K562 (cell line): ENCODE data around the gene HKDC1. TPM values are rescaled to one million over a fixed set of nuclear protein-coding genes. Genes with fewer than 3 reads are reported as not detected.

Experiments used
- ATAC-seq: fragments of 200-7000 bp; cut with Tn5 transposase; 3 replicates; pipeline ENCODE4 v1.9.1; 2020; ENCODE audit warnings: moderate library complexity
- BruUV-seq: library from RNA; stranded (reverse); fragments of 400-500 nt; replicated peaks from 2 replicates; lab custom pipeline; 2021; lab: Mats Ljungman, UMichigan
- CTCF ChIA-PET: fragments of 300-600 bp; formaldehyde crosslinking; extraction: SDS; loops from one replicate; lab custom pipeline; 2021; ENCODE audit warnings: low intra/inter-chr PET ratio; lab: Yijun Ruan, JAX
- POLR2A ChIA-PET: fragments of 300-600, 350-650 bp; sonication (Branson Sonifier 250); formaldehyde crosslinking; extraction: SDS; loops from one replicate; lab custom pipeline; 2021; ENCODE audit warnings: antibody characterized with exemption, inconsistent platforms; lab: Yijun Ruan, JAX
- DNase-seq, 4 experiments: peaks; one replicate each; pipeline versions ENCODE4 v3.0.0 to v3.0.0-alpha.2; 2011 to 2018; ENCODE audit warnings: low spot score in 3 of 4, mixed read lengths in 3 of 4; ENCODE audit errors: extremely low read depth in 1 of 4
- FAIRE-seq: peaks from 2 replicates; lab custom pipeline; 2011; peaks lifted over from hg19 to GRCh38; lab: Jason Lieb, UNC
- H2AFZ ChIP-seq: 2 replicates; pipeline ENCODE4 v1.6.0; 2011; ENCODE audit warnings: low read depth, low read length, control low read depth, inconsistent platforms
- H3K27ac ChIP-seq: fragments of 200-600 bp; 3 replicates; pipeline ENCODE4 v1.8.0; 2011; ENCODE audit warnings: low read depth, mild to moderate bottlenecking, control low read depth, inconsistent platforms, low read length, moderate library complexity, mixed read lengths; ENCODE audit errors: extremely low read depth
- H3K27me3 ChIP-seq, 2 experiments: fragments of 300-600 bp in 1 of 2; 2 replicates in 1 of 2; 3 replicates in 1 of 2; pipeline versions ENCODE4 v1.6.0 to v1.8.0; 2011; ENCODE audit warnings: inconsistent platforms in 2 of 2, low read length in 2 of 2, mild to moderate bottlenecking in 1 of 2, mixed read lengths in 1 of 2, moderate library complexity in 1 of 2; ENCODE audit not compliant: control insufficient read depth in 2 of 2, insufficient read depth in 2 of 2
- H3K36me3 ChIP-seq: fragments of 300-600 bp; 3 replicates; pipeline ENCODE4 v1.8.0; 2011; ENCODE audit warnings: mild to moderate bottlenecking, low read length, inconsistent platforms; ENCODE audit not compliant: control insufficient read depth, insufficient read depth
- H3K4me1 ChIP-seq, 2 experiments: fragments of 200-600 bp in 1 of 2; replicated peaks in 1 of 2; 2 replicates in 1 of 2; 3 replicates in 1 of 2; pipeline versions ENCODE4 v1.5.1 to v1.8.0; 2011; ENCODE audit warnings: inconsistent platforms in 2 of 2, low read length in 2 of 2, mild to moderate bottlenecking in 1 of 2, mixed read lengths in 1 of 2, moderate library complexity in 1 of 2; ENCODE audit not compliant: control insufficient read depth in 2 of 2, insufficient read depth in 2 of 2
- H3K4me2 ChIP-seq: 2 replicates; pipeline ENCODE4 v1.6.1; 2011; ENCODE audit warnings: low read length, control low read depth, inconsistent platforms, mixed read lengths; ENCODE audit not compliant: insufficient read depth
- H3K4me3 ChIP-seq: fragments of 200-600 bp; sonication (generic), shearing (Covaris generic); 2 replicates; pipeline ENCODE4 v1.5.1; 2016; ENCODE audit warnings: control low read depth, inconsistent platforms
- H3K79me2 ChIP-seq: fragments of 200-600 bp; 3 replicates; pipeline ENCODE4 v1.8.0; 2011; ENCODE audit warnings: low read length, inconsistent platforms; ENCODE audit not compliant: control insufficient read depth, insufficient read depth
- H3K9ac ChIP-seq, 2 experiments: 2 replicates each; pipeline versions ENCODE4 v1.6.0 to v1.6.1; 2011; ENCODE audit warnings: low read depth in 2 of 2, low read length in 2 of 2, control low read depth in 1 of 2, inconsistent platforms in 1 of 2, mild to moderate bottlenecking in 1 of 2, mixed read lengths in 1 of 2; ENCODE audit not compliant: insufficient read depth in 1 of 2
- H3K9me1 ChIP-seq: one replicate; pipeline ENCODE4 v1.6.0; 2011; ENCODE audit warnings: inconsistent platforms, mild to moderate bottlenecking, low read length, moderate library complexity; ENCODE audit not compliant: control insufficient read depth, insufficient read depth
- H3K9me3 ChIP-seq: replicated peaks from 2 replicates; pipeline ENCODE4 v1.5.1; 2011; ENCODE audit warnings: low read depth, low read length, inconsistent platforms; ENCODE audit not compliant: control insufficient read depth, insufficient read depth
- H4K20me1 ChIP-seq: replicated peaks from 2 replicates; pipeline ENCODE4 v1.6.1; 2011; ENCODE audit warnings: low read length, inconsistent platforms, mixed read lengths; ENCODE audit not compliant: control insufficient read depth, insufficient read depth
- CEBPG ChIP-seq, 3 experiments: fragments of 200-800 bp in 1 of 3; sonication (Bioruptor generic) in 1 of 3; sonication (generic) in 1 of 3; formaldehyde crosslinking in 1 of 3; IDR thresholded peaks in 2 of 3; conservative IDR thresholded peaks in 1 of 3; 2 replicates each; pipeline versions ENCODE4 v1.6.1 to v1.8.0; 2016 to 2022; ENCODE audit warnings: missing compliant biosample characterization in 2 of 3, missing genetic modification characterization in 2 of 3, mild to moderate bottlenecking in 1 of 3, missing genetic modification reagents in 1 of 3
- OTX1 ChIP-seq: fragments of 450-650 bp; formaldehyde crosslinking; IDR thresholded peaks from 2 replicates; pipeline ENCODE4 v1.4.0; 2022; ENCODE audit warnings: mild to moderate bottlenecking
- POLR2AphosphoS5 ChIP-seq: IDR thresholded peaks from 2 replicates; pipeline ENCODE4 v1.6.1; 2011; ENCODE audit warnings: mild to moderate bottlenecking, low read depth, low read length, moderate library complexity; ENCODE audit not compliant: control insufficient read depth, insufficient read depth
- THRB ChIP-seq: fragments of 450-650 bp; formaldehyde crosslinking; conservative IDR thresholded peaks from 2 replicates; pipeline ENCODE4 v1.4.0; 2022; ENCODE audit warnings: mild to moderate bottlenecking, missing genetic modification characterization
- ZBED1 ChIP-seq: IDR thresholded peaks from 2 replicates; pipeline ENCODE4 v1.6.1; 2014
- ZNF175 ChIP-seq: fragments of 200-800 bp; sonication (Bioruptor generic); IDR thresholded peaks from 2 replicates; pipeline ENCODE4 v1.6.1; 2016; ENCODE audit warnings: low read depth, mild to moderate bottlenecking, missing genetic modification characterization, missing compliant biosample characterization
- ZNF197 ChIP-seq: fragments of 200-800 bp; sonication (Bioruptor generic); IDR thresholded peaks from 2 replicates; pipeline ENCODE4 v1.6.1; 2016; ENCODE audit warnings: low read depth, missing genetic modification characterization, missing compliant biosample characterization
- ZNF584 ChIP-seq: fragments of 200-800 bp; sonication (Bioruptor generic); IDR thresholded peaks from 2 replicates; pipeline ENCODE4 v1.6.1; 2016; ENCODE audit warnings: low read depth, mild to moderate bottlenecking, missing genetic modification characterization, missing compliant biosample characterization
- ZNF79 ChIP-seq: fragments of 250-450 bp; sonication (Bioruptor Pico); IDR thresholded peaks from 2 replicates; pipeline ENCODE4 v1.4.0; 2020; ENCODE audit warnings: low read depth, mild to moderate bottlenecking, moderate library complexity
- WGBS: fragments of 100-300 bp; shearing (Covaris generic); methylation state at CpG from one replicate; pipeline ENCODE4 v1.1.6; 2016; ENCODE audit warnings: low coverage, mixed read lengths; ENCODE audit not compliant: insufficient coverage; ENCODE audit errors: missing lambda C conversion rate; 5-methylcytosine and 5-hydroxymethylcytosine counted together
- in situ Hi-C: fragments of 300-500 bp; cut with MboI; formaldehyde crosslinking; loops from 4 replicates; pipeline ENCODE4 v1.15.0; 2018; ENCODE audit warnings: inconsistent platforms, mixed read lengths
- intact Hi-C: fragments of 100-400 bp; cut with micrococcal nuclease; formaldehyde crosslinking; loops from 2 replicates; pipeline ENCODE4 v1.14.2; 2022
- polyA plus RNA-seq, 8 experiments: library from polyadenylated mRNA; depleted of rRNA in 4 of 8; stranded (reverse) in 5 of 8; unstranded in 3 of 8; fragments of >200 nt; fragmentation: Nextera tagmentation in 2 of 8; fragmentation: Illumina TruSeq in 1 of 8; extraction: Ambion mirVana in 2 of 8; extraction: Trizol in 1 of 8; gene quantifications; 2 replicates each; pipeline versions ENCODE4 v1.2.1 to v1.2.3, GENCODE V29; 2011 to 2014; ENCODE audit warnings: inconsistent platforms in 1 of 8, missing spikeins in 1 of 8
- total RNA-seq, 7 experiments: library from RNA; depleted of rRNA in 6 of 7; stranded (reverse); fragments of >200 nt in 6 of 7; fragmentation: Illumina TruSeq in 2 of 7; extraction: Trizol in 2 of 7; gene quantifications; 2 replicates each; pipeline versions ENCODE4 v1.2.1 to v1.2.3, GENCODE V29; 2011 to 2021; ENCODE audit warnings: low replicate concordance in 1 of 7
- TF ChIP-seq, protein P1 (sequence below): fragments of 450-650 bp; IDR thresholded peaks from 2 replicates; pipeline ENCODE4 v1.6.1; 2018; ENCODE audit not compliant: partially characterized antibody
- TF ChIP-seq, protein P2 (sequence below), 2 experiments: IDR thresholded peaks; 2 replicates each; pipeline ENCODE4 v1.6.1; 2011; ENCODE audit warnings: borderline replicate concordance in 1 of 2, control low read depth in 1 of 2, low read depth in 1 of 2, low read length in 1 of 2, mild to moderate bottlenecking in 1 of 2, mixed read lengths in 1 of 2, moderate library complexity in 1 of 2; ENCODE audit not compliant: insufficient read depth in 1 of 2, insufficient read length in 1 of 2, poor library complexity in 1 of 2, severe bottlenecking in 1 of 2; ENCODE audit errors: extremely low read depth in 1 of 2
- TF ChIP-seq, protein P3 (sequence below): fragments of 450-650 bp; IDR thresholded peaks from one replicate; pipeline ENCODE4 v1.6.1; 2018; ENCODE audit warnings: mild to moderate bottlenecking, moderate library complexity; ENCODE audit not compliant: partially characterized antibody

HKDC1 gene
- total and polyA plus RNA-seq, 9 of the 15 experiments (the other 6 are each of a cell fraction or from before 2014, with no cell fraction given), result 0.04 to 0.22 (median 0.11) TPM; not detected in 5

GRCh38 chr10:69201045-69201444 lies 19.1 kb upstream of the HKDC1 start:
- POLR2A ChIA-PET, result interaction anchor here (0.6 to 12.3 kb wide), 3 partner anchors 7 to 225 kb away, joined by 3 to 95 read pairs (median 12); no protein-coding TSS in a partner anchor
- intact Hi-C loops, result no loop called here
- TF ChIP-seq, protein P1, sequence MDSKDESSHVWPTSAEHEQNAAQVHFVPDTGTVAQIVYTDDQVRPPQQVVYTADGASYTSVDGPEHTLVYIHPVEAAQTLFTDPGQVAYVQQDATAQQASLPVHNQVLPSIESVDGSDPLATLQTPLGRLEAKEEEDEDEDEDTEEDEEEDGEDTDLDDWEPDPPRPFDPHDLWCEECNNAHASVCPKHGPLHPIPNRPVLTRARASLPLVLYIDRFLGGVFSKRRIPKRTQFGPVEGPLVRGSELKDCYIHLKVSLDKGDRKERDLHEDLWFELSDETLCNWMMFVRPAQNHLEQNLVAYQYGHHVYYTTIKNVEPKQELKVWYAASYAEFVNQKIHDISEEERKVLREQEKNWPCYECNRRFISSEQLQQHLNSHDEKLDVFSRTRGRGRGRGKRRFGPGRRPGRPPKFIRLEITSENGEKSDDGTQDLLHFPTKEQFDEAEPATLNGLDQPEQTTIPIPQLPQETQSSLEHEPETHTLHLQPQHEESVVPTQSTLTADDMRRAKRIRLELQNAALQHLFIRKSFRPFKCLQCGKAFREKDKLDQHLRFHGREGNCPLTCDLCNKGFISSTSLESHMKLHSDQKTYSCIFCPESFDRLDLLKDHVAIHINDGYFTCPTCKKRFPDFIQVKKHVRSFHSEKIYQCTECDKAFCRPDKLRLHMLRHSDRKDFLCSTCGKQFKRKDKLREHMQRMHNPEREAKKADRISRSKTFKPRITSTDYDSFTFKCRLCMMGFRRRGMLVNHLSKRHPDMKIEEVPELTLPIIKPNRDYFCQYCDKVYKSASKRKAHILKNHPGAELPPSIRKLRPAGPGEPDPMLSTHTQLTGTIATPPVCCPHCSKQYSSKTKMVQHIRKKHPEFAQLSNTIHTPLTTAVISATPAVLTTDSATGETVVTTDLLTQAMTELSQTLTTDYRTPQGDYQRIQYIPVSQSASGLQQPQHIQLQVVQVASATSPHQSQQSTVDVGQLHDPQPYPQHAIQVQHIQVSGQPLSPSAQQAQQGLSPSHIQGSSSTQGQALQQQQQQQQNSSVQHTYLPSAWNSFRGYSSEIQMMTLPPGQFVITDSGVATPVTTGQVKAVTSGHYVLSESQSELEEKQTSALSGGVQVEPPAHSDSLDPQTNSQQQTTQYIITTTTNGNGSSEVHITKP, result peak; percentile 72
- no peak for TF ChIP-seq CEBPG (CRISPR knock-in tag; IDR thresholded peaks at IDR 0.05)
- TF ChIP-seq CEBPG (tag; conservative IDR thresholded peaks at IDR 0.05 in 1 of 2, IDR thresholded peaks at IDR 0.05 in 1 of 2), result no peak
- TF ChIP-seq, protein P2, sequence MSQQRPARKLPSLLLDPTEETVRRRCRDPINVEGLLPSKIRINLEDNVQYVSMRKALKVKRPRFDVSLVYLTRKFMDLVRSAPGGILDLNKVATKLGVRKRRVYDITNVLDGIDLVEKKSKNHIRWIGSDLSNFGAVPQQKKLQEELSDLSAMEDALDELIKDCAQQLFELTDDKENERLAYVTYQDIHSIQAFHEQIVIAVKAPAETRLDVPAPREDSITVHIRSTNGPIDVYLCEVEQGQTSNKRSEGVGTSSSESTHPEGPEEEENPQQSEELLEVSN (IDR thresholded peaks at IDR 0.05; ENCODE audit: borderline replicate concordance in 1 of 2, extremely low read depth in 1 of 2, insufficient read depth in 1 of 2, insufficient read length in 1 of 2, low read depth in 1 of 2, low read length in 1 of 2, poor library complexity in 1 of 2, severe bottlenecking in 1 of 2), result no peak
- TF ChIP-seq ZBED1, result no peak
- 0 out of 2 replicates have a peak, but pooled peaks have one; percentile 6 for TF ChIP-seq POLR2AphosphoS5
- 0 out of 2 replicates have a peak, but pooled peaks have one; percentile 57 for TF ChIP-seq OTX1 (CRISPR knock-in tag)
- peak; percentile 89 for TF ChIP-seq ZNF175 (CRISPR knock-in tag)
- peak; percentile 85 for TF ChIP-seq ZNF584 (CRISPR knock-in tag)
- TF ChIP-seq THRB (CRISPR knock-in tag), result peak; percentile 76; the same call in 1 of the 2 replicates
- TF ChIP-seq, protein P3, sequence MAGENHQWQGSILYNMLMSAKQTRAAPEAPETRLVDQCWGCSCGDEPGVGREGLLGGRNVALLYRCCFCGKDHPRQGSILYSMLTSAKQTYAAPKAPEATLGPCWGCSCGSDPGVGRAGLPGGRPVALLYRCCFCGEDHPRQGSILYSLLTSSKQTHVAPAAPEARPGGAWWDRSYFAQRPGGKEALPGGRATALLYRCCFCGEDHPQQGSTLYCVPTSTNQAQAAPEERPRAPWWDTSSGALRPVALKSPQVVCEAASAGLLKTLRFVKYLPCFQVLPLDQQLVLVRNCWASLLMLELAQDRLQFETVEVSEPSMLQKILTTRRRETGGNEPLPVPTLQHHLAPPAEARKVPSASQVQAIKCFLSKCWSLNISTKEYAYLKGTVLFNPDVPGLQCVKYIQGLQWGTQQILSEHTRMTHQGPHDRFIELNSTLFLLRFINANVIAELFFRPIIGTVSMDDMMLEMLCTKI, result no peak
- no peak for TF ChIP-seq ZNF79 (CRISPR knock-in tag)
- TF ChIP-seq ZNF197 (CRISPR knock-in tag), result 0 out of 2 replicates have a peak, but pooled peaks have one; percentile 22

More at GRCh38 chr10:69201045-69201444, 19.1 kb upstream of the HKDC1 start:
- Histone ChIP-seq H3K27me3 (no peaks in the 10 kb centered on the region), H3K9ac (no peak overlapping the region), H3K4me3 (no peak overlapping the region), H3K79me2 (no peaks in the 10 kb centered on the region), H3K9me1 (no peaks in the 10 kb centered on the region), H3K36me3 (peaks cover 84% of the 10 kb centered on the region), H3K9me3 (no peaks in the 10 kb centered on the region), H4K20me1 (no peaks in the 10 kb centered on the region), H3K4me1 (no peaks in the 10 kb centered on the region), H3K4me2 (no peak overlapping the region), H3K27ac (no peak overlapping the region), H2AFZ (no peak overlapping the region)
- WGBS, result 68% methylated on average over 2 of the region's 2 CpGs
- in situ Hi-C loops, result no loop called here
- BruUV-seq, result no TSS peak
- CTCF ChIA-PET, result no interaction called here
- ATAC-seq, result peak; percentile 50
- peak; percentile 60 for FAIRE-seq
- no peak for DNase-seq
